ENCODE measurements around the gene RANBP3L. TPM values are rescaled to one million over a fixed set of nuclear protein-coding genes. Genes with fewer than 3 reads are reported as not detected.

The RANBP3L gene
- total RNA-seq, 3 donors from 2014 or later (not counting 1 experiment from before 2014, with no cell fraction given): not detected

DNA sequence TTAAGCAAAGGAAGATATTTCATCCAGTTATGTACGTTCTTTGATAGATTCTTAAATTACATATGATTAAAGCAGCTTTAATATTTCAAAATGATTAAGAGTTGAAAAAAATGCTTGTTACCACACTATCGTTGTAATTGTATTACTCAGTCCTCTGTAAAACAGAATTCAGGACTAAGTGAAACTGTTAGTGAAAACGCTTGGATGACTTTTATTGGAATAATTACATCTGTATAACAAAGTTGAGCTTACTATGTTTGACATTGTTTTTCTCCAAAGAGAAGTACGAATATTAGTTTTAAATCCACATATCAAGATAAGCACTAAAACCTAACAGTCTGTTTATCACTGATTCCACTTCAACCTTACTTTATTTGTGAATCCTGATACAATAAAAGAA, 51.3 kb downstream of the RANBP3L start:
- Histone ChIP-seq H3K4me3 (ENCODE audit: low read length) (no peak overlapping the region), H3K9me3 (ENCODE audit: control insufficient read depth, insufficient read depth, low read length) (no peaks in the 10 kb centered on the region), H3K27me3 (ENCODE audit: control insufficient read depth, insufficient read depth, low read length) (no peaks in the 10 kb centered on the region), H3K36me3 (ENCODE audit: control insufficient read depth, insufficient read depth, low read length) (no peaks in the 10 kb centered on the region), H3K4me1 (ENCODE audit: control insufficient read depth, insufficient read depth, low read length) (no peaks in the 10 kb centered on the region), H3K27ac (ENCODE audit: low read length) (no peak overlapping the region)
- no peak for DNase-seq
- WGBS (ENCODE audit: insufficient coverage): no CpG with 5 or more reads among the region's 4 CpGs
- no peak overlapping the region for H3K27ac Mint-ChIP-seq
- H3K4me3 Mint-ChIP-seq: no peak overlapping the region
- no peaks in the 10 kb centered on the region for H3K9me3 Mint-ChIP-seq
- ATAC-seq: no peak
- no peaks in the 10 kb centered on the region for H3K4me1 Mint-ChIP-seq
- TF ChIP-seq, protein P1, sequence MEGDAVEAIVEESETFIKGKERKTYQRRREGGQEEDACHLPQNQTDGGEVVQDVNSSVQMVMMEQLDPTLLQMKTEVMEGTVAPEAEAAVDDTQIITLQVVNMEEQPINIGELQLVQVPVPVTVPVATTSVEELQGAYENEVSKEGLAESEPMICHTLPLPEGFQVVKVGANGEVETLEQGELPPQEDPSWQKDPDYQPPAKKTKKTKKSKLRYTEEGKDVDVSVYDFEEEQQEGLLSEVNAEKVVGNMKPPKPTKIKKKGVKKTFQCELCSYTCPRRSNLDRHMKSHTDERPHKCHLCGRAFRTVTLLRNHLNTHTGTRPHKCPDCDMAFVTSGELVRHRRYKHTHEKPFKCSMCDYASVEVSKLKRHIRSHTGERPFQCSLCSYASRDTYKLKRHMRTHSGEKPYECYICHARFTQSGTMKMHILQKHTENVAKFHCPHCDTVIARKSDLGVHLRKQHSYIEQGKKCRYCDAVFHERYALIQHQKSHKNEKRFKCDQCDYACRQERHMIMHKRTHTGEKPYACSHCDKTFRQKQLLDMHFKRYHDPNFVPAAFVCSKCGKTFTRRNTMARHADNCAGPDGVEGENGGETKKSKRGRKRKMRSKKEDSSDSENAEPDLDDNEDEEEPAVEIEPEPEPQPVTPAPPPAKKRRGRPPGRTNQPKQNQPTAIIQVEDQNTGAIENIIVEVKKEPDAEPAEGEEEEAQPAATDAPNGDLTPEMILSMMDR (IDR thresholded peaks at IDR 0.05): no peak
- no peaks in the 10 kb centered on the region for H3K36me3 Mint-ChIP-seq
- H3K27me3 Mint-ChIP-seq (ENCODE audit: low read depth in 2 of 2): peaks cover 7 to 19% of the 10 kb centered on the region in 2 donors
- intact Hi-C loops (cut with micrococcal nuclease): no loop called here

DNA sequence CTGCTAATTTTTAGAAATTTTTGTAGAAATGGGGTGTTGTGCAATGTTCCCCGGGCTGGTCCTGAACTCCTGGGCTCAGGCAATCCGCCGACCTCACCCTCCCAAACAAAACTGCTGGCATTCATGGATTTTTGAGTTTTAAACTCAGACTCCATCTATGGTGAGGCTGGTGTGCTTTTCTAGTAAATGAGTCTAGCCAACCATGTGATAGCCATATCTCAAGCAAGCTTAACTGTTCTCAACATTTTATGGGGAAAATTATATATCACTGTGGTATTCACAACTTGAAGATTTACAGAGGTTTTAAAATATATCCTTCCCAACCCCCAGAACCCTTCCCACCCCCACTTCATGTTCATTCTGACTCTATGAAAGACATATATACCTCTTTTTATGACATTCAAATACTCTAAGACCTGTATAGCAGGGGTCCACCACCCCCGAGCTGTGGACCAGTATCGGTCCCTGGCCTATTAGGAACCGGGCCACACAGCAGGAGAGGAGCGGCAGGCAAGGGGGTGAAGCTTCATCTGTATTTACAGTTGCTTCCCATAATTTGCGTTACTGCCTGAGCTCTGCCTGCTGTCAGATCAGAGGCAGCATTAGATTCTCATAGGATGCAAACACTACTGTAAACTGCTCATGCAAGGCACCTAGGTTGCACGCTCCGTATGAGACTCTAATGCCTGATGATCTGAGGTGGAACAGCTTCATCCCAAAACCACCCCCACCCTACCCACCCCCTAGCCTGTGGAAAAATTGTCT, 55.5 kb downstream of the RANBP3L start:
- H3K27me3 Mint-ChIP-seq (ENCODE audit: low read depth in 2 of 2): peaks cover 4 to 8% of the 10 kb centered on the region in 2 donors
- H3K4me3 Mint-ChIP-seq: no peak overlapping the region
- H3K4me1 ChIP-seq (ENCODE audit: control insufficient read depth, insufficient read depth, low read length): peaks cover 9% of the 10 kb centered on the region
- peaks cover 9 to 19% of the 10 kb centered on the region in 2 donors for H3K4me1 Mint-ChIP-seq
- ATAC-seq: no peak
- DNase-seq: no peak
- no peak overlapping the region for H3K27ac Mint-ChIP-seq
- no peak overlapping the region for H3K4me3 ChIP-seq (ENCODE audit: low read length)
- intact Hi-C loops (cut with micrococcal nuclease): loop anchor here (10.0 kb wide), 1 partner anchor 1129 kb away; the partner anchor contains the start of genes NUP155 and WDR70
- no peaks in the 10 kb centered on the region for H3K9me3 ChIP-seq (ENCODE audit: control insufficient read depth, insufficient read depth, low read length)
- no peak overlapping the region for H3K27ac ChIP-seq (ENCODE audit: low read length)
- H3K9me3 Mint-ChIP-seq: no peaks in the 10 kb centered on the region
- WGBS (ENCODE audit: insufficient coverage): 94% methylated on average over 10 of the region's 10 CpGs
- H3K36me3 ChIP-seq (ENCODE audit: control insufficient read depth, insufficient read depth, low read length): no peaks in the 10 kb centered on the region
- TF ChIP-seq, protein P1 (IDR thresholded peaks at IDR 0.05): no peak
- no peaks in the 10 kb centered on the region for H3K36me3 Mint-ChIP-seq
- H3K27me3 ChIP-seq (ENCODE audit: control insufficient read depth, insufficient read depth, low read length): no peaks in the 10 kb centered on the region

DNA sequence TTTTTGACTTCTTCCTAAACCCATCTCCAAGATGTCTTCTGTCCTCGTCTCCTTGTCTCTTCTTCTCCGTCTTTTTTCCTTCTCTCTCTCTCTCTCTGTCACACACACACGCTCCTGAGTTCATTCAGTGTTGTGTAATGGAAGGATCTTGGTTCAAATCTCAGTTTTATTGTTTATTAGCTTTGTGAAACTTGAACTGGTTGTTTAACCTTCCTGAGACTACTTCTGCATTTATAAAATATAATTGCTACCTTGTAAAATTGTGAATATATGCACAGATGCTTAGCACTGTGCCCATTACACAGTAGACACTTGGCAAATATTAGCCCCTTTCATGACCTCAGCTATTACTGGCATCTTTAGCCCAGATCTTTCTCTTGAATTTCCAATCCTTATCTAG, 57.6 kb downstream of the RANBP3L start:
- H3K27ac ChIP-seq (ENCODE audit: low read length): no peak overlapping the region
- Mint-ChIP-seq H3K4me1 (peaks cover 25 to 38% of the 10 kb centered on the region in 2 donors), H3K4me3 (peak overlapping the region; percentile 26), H3K9me3 (no peaks in the 10 kb centered on the region), H3K27ac (peak overlapping the region in 1 of 2 donors; percentile 92), H3K27me3 (ENCODE audit: low read depth in 2 of 2) (peaks cover 4 to 8% of the 10 kb centered on the region in 2 donors), H3K36me3 (no peaks in the 10 kb centered on the region)
- H3K4me1 ChIP-seq (ENCODE audit: control insufficient read depth, insufficient read depth, low read length): peaks cover 15% of the 10 kb centered on the region
- no peaks in the 10 kb centered on the region for H3K36me3 ChIP-seq (ENCODE audit: control insufficient read depth, insufficient read depth, low read length)
- DNase-seq (no peak), ATAC-seq (no peak)
- intact Hi-C loops (cut with micrococcal nuclease): loop anchor here (10.0 kb wide), 1 partner anchor 1131 kb away; the partner anchor contains the start of genes NUP155 and WDR70
- no peaks in the 10 kb centered on the region for H3K9me3 ChIP-seq (ENCODE audit: control insufficient read depth, insufficient read depth, low read length)
- TF ChIP-seq, protein P1 (IDR thresholded peaks at IDR 0.05): no peak
- H3K4me3 ChIP-seq (ENCODE audit: low read length): no peak overlapping the region
- no CpG with 5 or more reads among the region's 3 CpGs for WGBS (ENCODE audit: insufficient coverage)
- no peaks in the 10 kb centered on the region for H3K27me3 ChIP-seq (ENCODE audit: control insufficient read depth, insufficient read depth, low read length)
